ENCODE results near the gene MSRB1. TPM values are rescaled to one million over a fixed set of nuclear protein-coding genes. Genes with fewer than 3 reads are reported as not detected.

The MSRB1 gene
- total and polyA plus RNA-seq, 2 donors (not counting 1 experiment from before 2014, with no cell fraction given), result 7.1 to 21.4 TPM

- Histone ChIP-seq H4K20me1 (ENCODE audit: control insufficient read depth, extremely low read depth, insufficient read depth, low read length) (no peaks in the 10 kb centered on the region), H3K9me3 (ENCODE audit: control insufficient read depth, insufficient read depth, low read depth, low read length) (no peaks in the 10 kb centered on the region), H2AFZ (ENCODE audit: low read length) (no peak overlapping the region), H3K9ac (ENCODE audit: insufficient read depth, low read length) (no peak overlapping the region), H3K79me2 (ENCODE audit: control insufficient read depth, insufficient read depth, low read length) (no peaks in the 10 kb centered on the region), H3K4me3 (replicated peaks in 1 of 4; ENCODE audit: control extremely low read depth in 1 of 4, insufficient read depth in 1 of 4, low read depth in 3 of 4, low read length in 4 of 4) (no peak overlapping the region), H3K27me3 (ENCODE audit: control insufficient read depth, insufficient read depth, low read length) (no peaks in the 10 kb centered on the region), H3K4me1 (ENCODE audit: control insufficient read depth, extremely low read depth, insufficient read depth, low read length) (no peaks in the 10 kb centered on the region), H3K4me2 (ENCODE audit: extremely low read depth, insufficient read depth, low read length) (no peak overlapping the region), H3K36me3 (ENCODE audit: control insufficient read depth, insufficient read depth, low read length) (no peaks in the 10 kb centered on the region), H3K27ac (ENCODE audit: insufficient read depth, low read length) (no peak overlapping the region)
- no peak for TF ChIP-seq EZH2 (IDR thresholded peaks at IDR 0.05; ENCODE audit: low read length, missing control alignments)
- no peak for TF ChIP-seq CTCF (conservative IDR thresholded peaks at IDR 0.05 in 1 of 2, IDR thresholded peaks at IDR 0.05 in 1 of 2; ENCODE audit: low read depth in 1 of 2, low read length in 2 of 2)
- no peak for DNase-seq (ENCODE audit: low read depth in 2 of 2)
These were observed 7.6 kb upstream of the MSRB1 start for GRCh38 chr16:1950559-1950958.

DNA sequence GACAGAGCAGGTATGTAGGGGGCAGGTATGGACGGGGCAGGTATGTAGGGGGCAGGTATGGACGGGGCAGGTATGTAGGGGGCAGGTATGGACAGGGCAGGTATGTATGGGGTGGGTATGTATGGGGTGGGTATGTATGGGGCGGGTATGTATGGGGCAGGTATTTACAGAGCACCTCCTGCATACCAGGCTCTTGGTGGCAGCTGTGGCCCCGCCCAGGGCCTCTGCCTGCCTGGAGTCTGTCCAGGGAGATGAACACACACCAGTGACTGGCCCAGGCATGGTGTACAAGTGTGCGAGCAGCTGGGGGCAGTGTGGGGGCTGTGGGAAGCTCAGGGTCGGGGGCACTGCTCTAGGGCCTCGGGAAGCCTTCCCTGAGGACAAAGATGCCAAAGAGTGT is 7.0 kb upstream of the MSRB1 start:
- Histone ChIP-seq H3K27ac (ENCODE audit: insufficient read depth, low read length) (no peak overlapping the region), H3K27me3 (ENCODE audit: control insufficient read depth, insufficient read depth, low read length) (no peaks in the 10 kb centered on the region), H3K4me2 (ENCODE audit: extremely low read depth, insufficient read depth, low read length) (no peak overlapping the region), H2AFZ (ENCODE audit: low read length) (no peak overlapping the region), H3K9me3 (ENCODE audit: control insufficient read depth, insufficient read depth, low read depth, low read length) (no peaks in the 10 kb centered on the region), H3K79me2 (ENCODE audit: control insufficient read depth, insufficient read depth, low read length) (no peaks in the 10 kb centered on the region), H4K20me1 (ENCODE audit: control insufficient read depth, extremely low read depth, insufficient read depth, low read length) (no peaks in the 10 kb centered on the region), H3K9ac (ENCODE audit: insufficient read depth, low read length) (no peak overlapping the region), H3K36me3 (ENCODE audit: control insufficient read depth, insufficient read depth, low read length) (no peaks in the 10 kb centered on the region), H3K4me3 (replicated peaks in 1 of 4; ENCODE audit: control extremely low read depth in 1 of 4, insufficient read depth in 1 of 4, low read depth in 3 of 4, low read length in 4 of 4) (no peak overlapping the region), H3K4me1 (ENCODE audit: control insufficient read depth, extremely low read depth, insufficient read depth, low read length) (no peaks in the 10 kb centered on the region)
- no peak for TF ChIP-seq EZH2 (IDR thresholded peaks at IDR 0.05; ENCODE audit: low read length, missing control alignments)
- no peak for TF ChIP-seq CTCF (conservative IDR thresholded peaks at IDR 0.05 in 1 of 2, IDR thresholded peaks at IDR 0.05 in 1 of 2; ENCODE audit: low read depth in 1 of 2, low read length in 2 of 2)
- no peak for DNase-seq (ENCODE audit: low read depth in 2 of 2)

GRCh38 chr16:1949507-1949906 is 6.5 kb upstream of the MSRB1 start:
- Histone ChIP-seq H3K9ac (ENCODE audit: insufficient read depth, low read length) (no peak overlapping the region), H3K4me2 (ENCODE audit: extremely low read depth, insufficient read depth, low read length) (no peak overlapping the region)
- no peak for DNase-seq (ENCODE audit: low read depth in 2 of 2)

More at GRCh38 chr16:1949507-1949906, 6.5 kb upstream of the MSRB1 start:
- Histone ChIP-seq H3K4me3 (replicated peaks in 1 of 4; ENCODE audit: control extremely low read depth in 1 of 4, insufficient read depth in 1 of 4, low read depth in 3 of 4, low read length in 4 of 4) (no peak overlapping the region), H3K4me1 (ENCODE audit: control insufficient read depth, extremely low read depth, insufficient read depth, low read length) (no peaks in the 10 kb centered on the region), H3K36me3 (ENCODE audit: control insufficient read depth, insufficient read depth, low read length) (no peaks in the 10 kb centered on the region), H2AFZ (ENCODE audit: low read length) (no peak overlapping the region), H3K27ac (ENCODE audit: insufficient read depth, low read length) (no peak overlapping the region), H3K9me3 (ENCODE audit: control insufficient read depth, insufficient read depth, low read depth, low read length) (no peaks in the 10 kb centered on the region), H3K79me2 (ENCODE audit: control insufficient read depth, insufficient read depth, low read length) (no peaks in the 10 kb centered on the region), H4K20me1 (ENCODE audit: control insufficient read depth, extremely low read depth, insufficient read depth, low read length) (no peaks in the 10 kb centered on the region), H3K27me3 (ENCODE audit: control insufficient read depth, insufficient read depth, low read length) (no peaks in the 10 kb centered on the region)
- TF ChIP-seq CTCF (conservative IDR thresholded peaks at IDR 0.05 in 1 of 2, IDR thresholded peaks at IDR 0.05 in 1 of 2; ENCODE audit: low read depth in 1 of 2, low read length in 2 of 2), result no peak
- no peak for TF ChIP-seq EZH2 (IDR thresholded peaks at IDR 0.05; ENCODE audit: low read length, missing control alignments)
